HG03175 (cell line): ENCODE results near the gene CADM1.

Experiments
- ATAC-seq: cut with Tn5 transposase; IDR thresholded peaks from one replicate; pipeline ENCODE4 v1.9.1; 2021; ENCODE audit warnings: mild to moderate bottlenecking, moderate library complexity; ENCODE audit not compliant: unreplicated experiment

Gene CADM1

DNA sequence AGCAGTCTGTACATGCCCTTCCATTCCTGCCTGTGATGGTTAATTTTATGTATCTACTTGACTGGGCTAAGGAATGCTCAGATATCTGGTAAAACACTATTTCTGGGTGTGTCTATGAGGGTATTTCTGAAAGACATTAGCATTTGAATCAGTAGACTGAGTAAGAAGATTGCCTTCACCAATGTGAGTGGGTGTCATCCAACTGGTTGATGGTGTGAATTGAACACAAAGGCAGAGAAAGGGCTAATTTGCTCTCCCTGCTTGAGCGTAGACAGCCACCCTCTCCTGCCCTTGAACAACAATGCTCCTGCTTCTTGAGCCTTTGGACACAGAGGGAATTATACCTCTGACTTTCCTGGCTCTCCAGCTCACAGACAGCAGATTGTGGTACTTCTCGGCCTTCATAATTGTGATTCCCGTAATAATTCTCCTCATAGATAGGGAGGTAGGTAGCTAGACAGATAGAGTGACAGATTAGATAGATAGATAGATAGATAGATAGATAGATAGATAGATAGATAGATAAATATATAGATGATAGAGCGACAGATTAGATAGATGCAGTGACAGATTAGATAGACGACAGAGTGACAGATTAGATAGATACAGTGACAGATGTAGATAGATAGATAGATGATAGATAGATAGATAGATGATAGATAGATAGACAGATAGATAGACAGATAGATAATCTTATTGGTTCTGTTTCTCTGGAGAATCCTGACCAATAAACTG, 370.6 kb downstream of the CADM1 start:
- ATAC-seq = no peak

- no peak for ATAC-seq
Measured at GRCh38 chr11:115132436-115133228, 371.6 kb downstream of the CADM1 start.

- ATAC-seq = no peak
Measured at GRCh38 chr11:115129473-115130289, 374.5 kb downstream of the CADM1 start.

DNA sequence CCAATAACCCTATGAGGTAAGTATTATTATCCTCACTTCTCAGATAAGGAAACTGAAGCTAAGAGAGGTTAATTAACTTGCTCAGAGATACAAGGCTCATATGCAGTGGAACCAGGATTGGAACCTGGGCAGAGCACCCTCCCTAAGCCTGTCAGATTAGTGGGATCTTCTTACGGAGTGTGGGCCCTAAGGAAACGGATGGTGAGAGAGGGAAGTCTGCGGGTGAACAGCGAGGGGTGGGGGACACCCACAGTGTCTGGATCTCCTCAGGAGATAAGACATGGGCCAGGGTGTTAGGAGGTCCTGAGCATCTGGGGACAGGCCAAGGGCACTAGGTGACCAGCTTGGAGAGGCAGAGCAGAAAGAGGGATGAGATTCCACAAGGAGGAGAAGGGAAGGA, 376.0 kb downstream of the CADM1 start:
- no peak for ATAC-seq

DNA sequence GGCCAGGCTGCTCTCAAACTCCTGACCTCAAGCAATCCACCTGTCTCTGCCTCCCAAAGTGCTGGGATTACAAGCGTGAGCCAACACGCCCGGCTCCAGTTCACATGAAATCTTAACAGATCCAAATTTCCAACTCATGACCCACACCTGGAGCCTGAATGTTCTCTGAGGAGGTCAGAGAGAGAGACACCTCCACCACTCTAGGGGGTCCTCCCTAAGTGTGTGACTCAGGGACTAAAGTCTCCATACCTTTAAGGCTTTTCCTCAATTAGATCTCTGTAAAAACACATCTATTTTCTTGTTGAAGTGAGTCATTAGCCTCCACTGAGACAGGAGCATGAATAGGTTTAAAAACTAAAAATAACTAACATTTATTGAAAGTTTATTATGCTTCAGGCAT, 376.4 kb downstream of the CADM1 start:
- ATAC-seq = no peak

GRCh38 chr11:115126515-115127208, 377.6 kb downstream of the CADM1 start:
- ATAC-seq = peak; percentile 79

DNA sequence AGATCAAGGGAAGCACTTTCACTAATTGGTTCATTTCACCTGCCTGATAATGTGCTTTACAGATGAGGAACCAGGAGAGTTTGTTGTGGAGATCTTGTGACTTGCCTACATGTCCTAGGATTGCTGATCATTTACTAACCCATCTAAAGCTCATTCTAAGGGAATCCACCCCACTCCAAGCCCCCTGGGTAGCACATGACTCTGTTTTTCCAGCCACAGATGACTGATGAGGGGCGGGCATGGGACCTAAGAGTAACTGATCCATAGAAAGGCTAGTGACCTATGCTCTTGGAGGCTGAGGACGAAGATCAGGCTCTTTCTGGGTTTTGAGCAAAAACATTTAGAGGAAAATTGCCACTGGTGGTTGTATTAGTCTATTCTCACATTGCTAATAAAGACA, 378.1 kb downstream of the CADM1 start:
- ATAC-seq = peak; percentile 20

GRCh38 chr11:115124786-115125185, 379.4 kb downstream of the CADM1 start:
- no peak for ATAC-seq

GRCh38 chr11:115123641-115124040, 380.6 kb downstream of the CADM1 start:
- ATAC-seq = no peak

- ATAC-seq = no peak
Measured at GRCh38 chr11:115122274-115122673, 381.9 kb downstream of the CADM1 start.
